Activated T-cell treated with anti-CD3 and anti-CD28 coated beads for 1 hour (primary cell): Measurements from ENCODE around the gene PLEKHJ1.

Source experiments
- DNase-seq: peaks from one replicate; pipeline ENCODE4 v3.0.0-alpha.2; 2020; ENCODE audit warnings: low read depth

PLEKHJ1 gene

DNA sequence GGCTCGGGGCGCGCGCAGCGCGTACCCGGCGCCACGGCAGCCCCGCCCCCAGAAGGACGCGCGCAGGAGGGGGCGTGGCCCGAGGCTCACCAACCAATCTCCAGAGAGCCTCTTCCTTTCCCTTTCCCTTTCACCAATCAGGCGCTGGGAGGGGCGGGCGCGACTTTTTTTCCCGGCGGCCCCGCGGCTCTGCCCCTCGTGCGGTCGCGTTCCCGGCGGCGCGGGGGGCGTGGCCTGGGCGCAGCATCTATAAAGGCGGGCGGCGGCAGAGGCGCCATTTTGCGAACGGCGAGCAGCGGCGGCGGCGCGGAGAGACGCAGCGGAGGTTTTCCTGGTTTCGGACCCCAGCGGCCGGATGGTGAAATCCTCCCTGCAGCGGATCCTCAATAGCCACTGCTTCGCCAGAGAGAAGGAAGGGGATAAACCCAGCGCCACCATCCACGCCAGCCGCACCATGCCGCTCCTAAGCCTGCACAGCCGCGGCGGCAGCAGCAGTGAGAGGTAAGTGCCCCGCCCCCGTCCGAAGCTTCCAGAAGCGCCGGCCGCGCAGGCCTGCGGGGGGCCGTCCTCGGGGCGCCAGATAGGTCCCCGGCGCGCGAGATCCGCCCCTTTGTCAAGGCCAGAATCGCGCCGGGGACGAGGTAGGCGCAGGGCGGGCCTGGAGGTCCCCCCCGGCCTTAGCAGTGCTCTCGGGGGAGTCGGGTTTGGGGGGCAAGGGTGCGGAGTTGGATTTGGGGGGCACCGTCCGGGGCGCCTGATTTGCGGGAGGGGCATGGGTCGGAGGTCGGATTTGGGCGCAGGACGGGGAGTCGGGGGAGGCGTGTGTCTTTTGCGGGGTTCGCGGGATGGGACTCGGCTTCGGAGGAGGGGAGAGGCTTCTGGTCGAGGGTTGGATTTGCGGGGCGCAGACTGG lies 33.4 kb upstream of the PLEKHJ1 start:
- DNase-seq, result peak; percentile 98

- no peak for DNase-seq
Measured at GRCh38 chr19:2268861-2269243, 32.7 kb upstream of the PLEKHJ1 start.

DNA sequence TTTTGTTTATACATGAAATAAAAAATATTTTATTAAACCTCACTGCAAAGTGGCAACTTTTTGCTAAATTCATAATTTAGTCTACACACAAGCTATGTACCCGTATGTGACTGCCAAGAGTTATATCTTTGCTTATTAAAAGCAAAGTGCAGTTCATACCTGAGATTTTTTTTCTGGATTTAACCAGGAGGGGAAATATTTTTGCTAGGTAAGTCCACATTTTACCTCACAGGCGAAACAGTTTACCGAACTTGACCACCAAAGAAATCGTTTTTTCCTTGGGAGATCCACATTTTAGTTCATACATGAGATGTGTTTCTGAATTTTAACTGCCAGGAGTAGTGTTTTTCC lies 32.3 kb upstream of the PLEKHJ1 start:
- no peak for DNase-seq

DNA sequence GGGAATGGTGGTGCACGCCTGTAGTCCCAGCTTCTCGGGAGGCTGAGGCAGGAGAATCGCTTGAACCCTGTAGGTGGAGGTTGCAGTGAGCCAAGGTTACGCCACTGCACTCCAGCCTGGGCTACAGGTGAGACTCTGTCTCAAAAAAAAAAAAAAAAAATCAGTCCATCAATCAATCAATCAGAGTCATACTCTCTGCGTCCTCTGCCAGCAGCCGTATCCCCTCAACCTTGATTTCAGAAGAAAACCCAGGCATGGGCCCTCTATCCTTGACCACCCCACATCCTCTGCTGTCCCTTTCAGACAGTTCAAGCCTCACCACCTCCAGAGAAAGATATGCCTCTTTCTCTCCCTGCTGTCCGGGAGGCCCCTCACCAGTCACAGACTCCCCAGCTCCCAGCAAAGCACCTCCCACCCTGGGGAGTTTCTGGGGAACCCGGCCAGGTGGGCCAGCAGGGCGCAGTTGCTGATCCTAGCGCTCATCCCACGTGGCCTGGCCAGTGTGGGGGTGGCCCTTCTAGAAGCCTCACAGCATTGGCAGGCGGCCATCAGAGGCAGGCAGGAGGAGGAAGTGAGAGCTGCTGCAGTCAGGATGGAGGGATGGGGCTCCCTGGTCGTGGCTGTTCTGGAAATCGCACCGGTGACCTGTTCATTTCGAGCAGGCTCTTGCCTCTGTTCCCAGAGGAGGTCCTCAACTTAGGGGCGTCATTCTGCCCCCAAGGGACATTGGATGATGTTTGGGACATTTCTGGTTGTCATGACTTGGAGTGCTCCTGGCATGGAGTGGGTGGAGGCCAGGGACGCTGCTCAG lies 30.3 kb upstream of the PLEKHJ1 start:
- no peak for DNase-seq

DNA sequence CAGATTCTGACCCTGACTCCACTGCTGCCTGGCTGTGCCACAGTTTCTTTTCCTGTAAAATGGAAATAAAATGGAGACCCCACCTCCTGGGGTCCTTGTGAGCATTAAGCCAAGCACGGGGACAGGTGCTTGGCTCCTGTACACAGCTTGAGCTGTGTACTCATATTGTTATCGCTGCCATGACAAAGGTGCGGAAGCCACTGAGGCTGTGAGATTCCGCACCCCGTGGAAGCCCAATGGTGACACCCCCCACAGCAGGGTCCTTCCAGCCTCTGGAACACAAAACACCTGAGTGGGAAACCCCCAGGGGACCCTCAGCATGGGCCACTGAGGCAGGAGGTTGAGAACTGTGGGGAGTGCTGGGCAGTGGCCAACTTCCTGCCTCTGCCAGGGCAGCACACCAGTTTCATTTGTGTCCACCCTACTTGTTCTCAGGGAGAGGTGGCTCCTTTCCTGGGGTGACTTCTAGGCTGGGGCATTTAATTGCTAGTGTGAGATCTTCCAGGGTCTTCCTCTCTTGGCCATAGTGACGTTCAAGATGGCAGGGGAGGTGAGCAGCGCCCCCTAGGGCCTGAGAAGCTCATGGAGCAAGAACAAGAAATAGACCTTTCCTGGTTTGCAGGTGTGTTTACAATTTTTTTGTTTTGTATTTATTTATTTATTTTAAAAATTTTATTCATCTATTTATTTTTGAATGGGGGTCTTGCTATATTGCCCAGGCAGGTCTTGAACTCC lies 25.5 kb upstream of the PLEKHJ1 start:
- peak; percentile 46 for DNase-seq

DNA sequence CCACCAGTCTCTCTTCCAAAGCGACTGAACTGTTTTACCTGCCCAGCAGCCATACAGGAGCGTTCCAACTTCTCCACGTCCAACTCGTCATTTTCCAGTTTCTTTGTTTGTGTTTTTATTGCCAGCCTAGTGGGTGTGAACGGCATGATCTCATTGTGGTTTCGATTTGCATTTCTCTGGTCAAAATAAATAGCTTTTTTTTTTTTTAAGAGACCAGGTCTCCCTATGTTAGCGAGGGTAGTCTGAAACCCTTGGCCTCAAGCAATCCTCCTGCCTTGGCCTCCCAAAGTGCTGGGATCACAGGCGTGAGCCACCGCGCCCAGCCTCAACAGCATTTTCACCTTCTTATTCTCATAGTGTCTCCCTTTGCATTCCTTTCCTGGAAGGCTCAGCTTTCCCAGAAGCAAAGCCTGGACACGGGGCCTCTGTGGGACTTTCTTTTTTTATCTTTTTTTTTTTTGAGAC lies 24.2 kb upstream of the PLEKHJ1 start:
- DNase-seq, result no peak

GRCh38 chr19:2259336-2259735 lies 23.2 kb upstream of the PLEKHJ1 start:
- no peak for DNase-seq

- DNase-seq, result no peak
Measured at GRCh38 chr19:2255982-2256685, 20.0 kb upstream of the PLEKHJ1 start, which contains the start of gene JSRP1. TSS of gene JSRP1 (minus strand) at chr19:2256417. CDS start at chr19:2255314, 1,103 bp downstream.

DNA sequence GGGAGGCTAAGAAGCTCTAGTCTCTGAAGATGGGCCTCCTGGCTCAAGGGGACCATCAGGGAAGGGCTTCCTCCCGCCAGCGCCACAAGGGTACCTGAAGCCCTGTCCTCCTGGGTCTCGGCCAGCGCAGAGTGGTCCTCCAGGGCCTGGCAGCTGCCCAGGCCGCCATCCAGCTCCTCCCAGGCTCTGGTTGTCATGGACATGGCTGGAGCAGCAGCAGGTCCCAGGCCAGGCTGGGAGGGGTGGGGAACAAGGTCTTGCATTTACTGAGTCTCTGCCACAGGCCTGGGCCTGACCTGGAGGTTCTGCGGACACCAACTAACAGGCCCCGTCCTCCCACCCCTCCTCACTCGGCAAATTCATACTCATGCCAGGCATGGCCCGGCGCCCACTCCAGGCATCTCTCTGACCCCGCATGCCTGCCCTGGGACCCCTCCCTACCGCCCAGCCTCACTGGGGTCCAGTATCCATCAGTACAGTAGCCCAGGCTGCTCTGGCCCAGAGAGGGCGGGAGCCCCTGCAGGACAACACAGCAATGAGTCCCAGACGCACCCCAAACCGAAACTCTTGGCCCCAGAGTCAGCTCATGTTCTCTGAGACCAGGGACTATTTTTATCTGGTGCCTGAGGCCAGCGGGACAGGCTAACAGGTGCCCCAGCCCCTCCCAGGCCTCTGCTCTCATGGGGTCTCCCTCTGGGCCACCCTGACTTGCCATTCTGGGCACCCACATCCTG lies 19.1 kb upstream of the PLEKHJ1 start:
- DNase-seq, result no peak

- DNase-seq, result no peak
Measured at GRCh38 chr19:2254064-2254872, 18.1 kb upstream of the PLEKHJ1 start.

DNA sequence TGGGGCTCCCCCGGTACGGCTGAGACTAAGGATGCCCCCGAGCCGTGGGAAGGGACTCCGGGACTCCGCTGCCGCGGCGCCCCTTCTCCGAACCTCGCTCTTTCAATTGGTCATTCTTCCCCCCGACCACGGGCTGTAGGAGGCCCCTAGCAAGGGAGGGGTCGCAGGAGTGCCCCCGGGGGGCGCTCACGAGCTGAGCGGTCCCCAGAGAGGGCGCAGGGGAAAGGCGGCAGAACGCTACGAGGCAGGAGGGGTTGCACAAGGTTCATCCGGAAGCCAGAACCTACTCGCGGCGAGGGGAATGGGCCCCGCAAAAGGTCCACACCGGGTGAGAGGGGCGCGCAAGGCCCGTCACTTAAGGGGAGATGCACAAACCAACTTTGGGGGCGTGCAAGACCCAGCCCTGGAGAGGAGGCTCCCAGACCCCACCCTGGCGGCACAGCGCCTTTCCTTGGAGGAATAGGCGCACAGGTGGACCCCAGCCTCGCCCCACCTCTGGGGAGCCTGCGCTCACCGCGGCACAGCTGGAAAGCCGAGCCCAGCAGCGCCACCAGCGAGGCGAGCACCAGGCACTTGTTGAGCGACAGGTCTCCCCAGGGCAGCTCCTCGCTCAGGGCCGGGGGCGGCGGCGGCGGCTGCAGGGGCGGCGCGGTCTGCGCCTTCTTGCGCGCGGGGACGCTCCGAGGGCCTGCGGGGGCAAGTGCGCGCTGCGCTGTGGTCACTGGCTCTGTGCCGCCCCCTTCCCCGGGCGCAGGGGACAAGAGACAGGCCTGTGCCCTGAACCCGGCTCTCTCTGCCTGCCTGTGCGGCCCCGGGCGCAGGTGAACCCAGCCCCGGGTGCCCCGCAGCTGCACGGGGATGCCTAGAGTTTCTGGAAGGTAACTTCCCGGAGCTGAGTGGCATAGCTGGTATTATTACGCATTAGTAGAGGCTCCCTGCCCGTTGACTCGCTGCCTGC lies 17.3 kb upstream of the PLEKHJ1 start:
- peak; percentile 37 for DNase-seq

GRCh38 chr19:2252797-2253105 lies 16.6 kb upstream of the PLEKHJ1 start:
- no peak for DNase-seq

- no peak for DNase-seq
Measured at GRCh38 chr19:2252055-2252796, 16.1 kb upstream of the PLEKHJ1 start.

GRCh38 chr19:2251106-2252054 lies 15.3 kb upstream of the PLEKHJ1 start:
- no peak for DNase-seq

DNA sequence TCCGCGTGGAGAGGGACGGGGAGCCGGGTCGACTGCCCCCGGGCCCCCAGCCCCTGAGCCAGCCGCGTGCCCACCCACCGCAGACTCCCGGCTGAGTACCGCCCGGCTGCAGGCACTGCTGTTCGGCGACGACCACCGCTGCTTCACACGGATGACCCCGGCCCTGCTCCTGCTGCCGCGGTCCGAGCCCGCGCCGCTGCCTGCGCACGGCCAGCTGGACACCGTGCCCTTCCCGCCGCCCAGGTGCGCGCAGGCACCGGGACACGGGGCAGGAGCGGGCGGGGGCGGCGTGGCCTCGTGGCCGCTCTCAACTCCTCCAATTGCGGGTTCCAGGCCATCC lies 14.6 kb upstream of the PLEKHJ1 start:
- DNase-seq, result no peak

- DNase-seq, result no peak
Measured at GRCh38 chr19:2249880-2250765, 14.0 kb upstream of the PLEKHJ1 start.
